ENCODE data around the gene DKK2. TPM values are rescaled to one million over a fixed set of nuclear protein-coding genes. Genes with fewer than 3 reads are reported as not detected.
A peak's percentile ranks its signal among the peaks of the same experiment; 100 is the strongest.
"Not testable (repeated sequence)": the region's sequence is repeated elsewhere in the genome, so short reads cannot be mapped to it uniquely, and the experiment has no call there.

DKK2 gene
- total RNA-seq, 1 experiment from 2014 or later: not detected

- H3K36me3 Mint-ChIP-seq (ENCODE audit: insufficient read depth, unreplicated experiment): no peaks in the 10 kb centered on the region
- CTCF ChIA-PET: no interaction called here
- TF ChIP-seq CTCF (IDR thresholded peaks at IDR 0.05; ENCODE audit: unreplicated experiment): no peak
- H3K4me1 Mint-ChIP-seq (ENCODE audit: low read depth, unreplicated experiment): no peaks in the 10 kb centered on the region
- intact Hi-C loops (cut with micrococcal nuclease; ENCODE audit: unreplicated experiment): no loop called here
- no peaks in the 10 kb centered on the region for H3K9me3 Mint-ChIP-seq (ENCODE audit: low read depth, unreplicated experiment)
- no peak overlapping the region for H3K4me3 Mint-ChIP-seq (ENCODE audit: low read depth, unreplicated experiment)
- no peak for DNase-seq
- H3K27ac Mint-ChIP-seq (ENCODE audit: unreplicated experiment): no peak overlapping the region
- no peaks in the 10 kb centered on the region for H3K27me3 Mint-ChIP-seq (ENCODE audit: unreplicated experiment)
- no TSS peak for BruUV-seq (replicated peaks)
These were observed 126.5 kb downstream of the DKK2 start for GRCh38 chr4:106909486-106910188.

- CTCF ChIA-PET: interaction anchor here (1.3 kb wide), 1 partner anchor 10 kb away, joined by 4 read pairs; no protein-coding TSS in a partner anchor
These were observed 128.1 kb downstream of the DKK2 start for GRCh38 chr4:106908049-106908448.

GRCh38 chr4:106907216-106907615 is 128.9 kb downstream of the DKK2 start:
- Mint-ChIP-seq H3K9me3 (ENCODE audit: low read depth, unreplicated experiment) (no peaks in the 10 kb centered on the region), H3K4me3 (ENCODE audit: low read depth, unreplicated experiment) (no peak overlapping the region), H3K27ac (ENCODE audit: unreplicated experiment) (no peak overlapping the region), H3K4me1 (ENCODE audit: low read depth, unreplicated experiment) (no peaks in the 10 kb centered on the region), H3K27me3 (ENCODE audit: unreplicated experiment) (no peaks in the 10 kb centered on the region), H3K36me3 (ENCODE audit: insufficient read depth, unreplicated experiment) (no peaks in the 10 kb centered on the region)
- no peak for TF ChIP-seq CTCF (IDR thresholded peaks at IDR 0.05; ENCODE audit: unreplicated experiment)
- CTCF ChIA-PET: no interaction called here
- intact Hi-C loops (cut with micrococcal nuclease; ENCODE audit: unreplicated experiment): no loop called here
- no peak for DNase-seq
- no TSS peak for BruUV-seq (replicated peaks)

More at GRCh38 chr4:106908049-106908448, 128.1 kb downstream of the DKK2 start:
- H3K27me3 Mint-ChIP-seq (ENCODE audit: unreplicated experiment); H3K9me3 Mint-ChIP-seq (ENCODE audit: low read depth, unreplicated experiment); BruUV-seq (replicated peaks); H3K36me3 Mint-ChIP-seq (ENCODE audit: insufficient read depth, unreplicated experiment); H3K4me3 Mint-ChIP-seq (ENCODE audit: low read depth, unreplicated experiment); DNase-seq; H3K4me1 Mint-ChIP-seq (ENCODE audit: low read depth, unreplicated experiment); H3K27ac Mint-ChIP-seq (ENCODE audit: unreplicated experiment); intact Hi-C loops (cut with micrococcal nuclease; ENCODE audit: unreplicated experiment): not testable (repeated sequence)

- DNase-seq: no peak
- no peak overlapping the region for H3K4me3 Mint-ChIP-seq (ENCODE audit: low read depth, unreplicated experiment)
- no peaks in the 10 kb centered on the region for H3K36me3 Mint-ChIP-seq (ENCODE audit: insufficient read depth, unreplicated experiment)
- intact Hi-C loops (cut with micrococcal nuclease; ENCODE audit: unreplicated experiment): no loop called here
- H3K4me1 Mint-ChIP-seq (ENCODE audit: low read depth, unreplicated experiment): no peaks in the 10 kb centered on the region
- H3K27me3 Mint-ChIP-seq (ENCODE audit: unreplicated experiment): no peaks in the 10 kb centered on the region
- H3K27ac Mint-ChIP-seq (ENCODE audit: unreplicated experiment): no peak overlapping the region
- no peak for TF ChIP-seq CTCF (IDR thresholded peaks at IDR 0.05; ENCODE audit: unreplicated experiment)
- no TSS peak for BruUV-seq (replicated peaks)
- H3K9me3 Mint-ChIP-seq (ENCODE audit: low read depth, unreplicated experiment): no peaks in the 10 kb centered on the region
- CTCF ChIA-PET: no interaction called here
These were observed 129.4 kb downstream of the DKK2 start for GRCh38 chr4:106906728-106907127.

- peak; percentile 48 for DNase-seq
- Mint-ChIP-seq H3K4me1 (ENCODE audit: low read depth, unreplicated experiment) (no peaks in the 10 kb centered on the region), H3K36me3 (ENCODE audit: insufficient read depth, unreplicated experiment) (no peaks in the 10 kb centered on the region), H3K4me3 (ENCODE audit: low read depth, unreplicated experiment) (no peak overlapping the region), H3K27ac (ENCODE audit: unreplicated experiment) (no peak overlapping the region), H3K9me3 (ENCODE audit: low read depth, unreplicated experiment) (peaks cover 2% of the 10 kb centered on the region), H3K27me3 (ENCODE audit: unreplicated experiment) (no peaks in the 10 kb centered on the region)
- intact Hi-C loops (cut with micrococcal nuclease; ENCODE audit: unreplicated experiment): loop anchor here (1.0 to 10.0 kb wide), 5 partner anchors 81 to 571 kb away; no protein-coding TSS in a partner anchor
- TF ChIP-seq CTCF (IDR thresholded peaks at IDR 0.05; ENCODE audit: unreplicated experiment): peak; percentile 28
- BruUV-seq (replicated peaks): no TSS peak
- CTCF ChIA-PET: interaction anchor here (1.5 kb wide), 1 partner anchor 10 kb away, joined by 4 read pairs; no protein-coding TSS in a partner anchor
These were observed 137.4 kb downstream of the DKK2 start for GRCh38 chr4:106898621-106899230.
